CD14-positive monocyte (primary cell): ENCODE results near the gene HIVEP3. TPM values are rescaled to one million over a fixed set of nuclear protein-coding genes. Genes with fewer than 3 reads are reported as not detected.

Experiments used
- DNase-seq, 3 donors: peaks; one replicate each; pipeline ENCODE4 v3.0.0-alpha.2; 2011 to 2022
- H2AFZ ChIP-seq: 2 replicates; pipeline ENCODE4 v1.6.0; 2012; ENCODE audit warnings: mild to moderate bottlenecking, low read depth, low read length, inconsistent platforms; ENCODE audit not compliant: insufficient read depth, poor library complexity, severe bottlenecking
- H3K27ac ChIP-seq, 2 donors: 1 replicate in 1 of 2; 2 replicates in 1 of 2; pipeline ENCODE4 v1.5.1; 2012 to 2013; ENCODE audit warnings: low read length in 2 of 2, control low read depth in 1 of 2, inconsistent platforms in 1 of 2, low read depth in 1 of 2, mild to moderate bottlenecking in 1 of 2
- H3K27me3 ChIP-seq, 2 donors: one replicate each; pipeline versions ENCODE4 v1.6.0 to v1.6.1; 2011 to 2013; ENCODE audit warnings: low read length in 2 of 2; ENCODE audit not compliant: control insufficient read depth in 2 of 2, insufficient read depth in 2 of 2
- H3K36me3 ChIP-seq, 2 donors: replicated peaks in 1 of 2; 1 replicate in 1 of 2; 2 replicates in 1 of 2; pipeline versions ENCODE4 v1.5.1 to v1.6.1; 2012 to 2013; ENCODE audit warnings: low read length in 2 of 2, control low read depth in 1 of 2, inconsistent platforms in 1 of 2, mild to moderate bottlenecking in 1 of 2; ENCODE audit not compliant: insufficient read depth in 2 of 2, control insufficient read depth in 1 of 2
- H3K4me1 ChIP-seq, 2 donors: 1 replicate in 1 of 2; 2 replicates in 1 of 2; pipeline versions ENCODE4 v1.5.1 to v1.6.1; 2012 to 2013; ENCODE audit warnings: low read length in 2 of 2, control low read depth in 1 of 2, inconsistent platforms in 1 of 2, mild to moderate bottlenecking in 1 of 2, moderate library complexity in 1 of 2; ENCODE audit not compliant: insufficient read depth in 2 of 2, control insufficient read depth in 1 of 2
- H3K4me2 ChIP-seq: replicated peaks from 2 replicates; pipeline ENCODE3; 2012; ENCODE audit warnings: low read length, moderate library complexity, mild to moderate bottlenecking; ENCODE audit not compliant: poor library complexity, severe bottlenecking; ENCODE audit errors: extremely low read depth
- H3K4me3 ChIP-seq, 3 experiments: fragments of 200-600 bp in 1 of 3; sonication (generic) in 1 of 3; replicated peaks in 1 of 3; 1 replicate in 2 of 3; 2 replicates in 1 of 3; pipeline ENCODE4 v1.5.1; 2011 to 2013; ENCODE audit warnings: low read length in 3 of 3, mild to moderate bottlenecking in 3 of 3, control low read depth in 2 of 3, low read depth in 2 of 3, inconsistent platforms in 1 of 3, moderate library complexity in 1 of 3
- H3K79me2 ChIP-seq: 2 replicates; pipeline ENCODE4 v1.6.0; 2012; ENCODE audit warnings: mild to moderate bottlenecking, control low read depth, inconsistent platforms, low read length, moderate library complexity; ENCODE audit not compliant: insufficient read depth
- H3K9ac ChIP-seq: 2 replicates; pipeline ENCODE4 v1.6.0; 2017; ENCODE audit warnings: low read length, mild to moderate bottlenecking; ENCODE audit not compliant: insufficient read depth, poor library complexity, severe bottlenecking
- H3K9me3 ChIP-seq, 2 donors: replicated peaks in 1 of 2; 1 replicate in 1 of 2; 2 replicates in 1 of 2; pipeline versions ENCODE4 v1.5.1 to v1.6.1; 2012 to 2013; ENCODE audit warnings: low read length in 2 of 2, control low read depth in 1 of 2; ENCODE audit not compliant: control insufficient read depth in 1 of 2, insufficient read depth in 1 of 2
- H4K20me1 ChIP-seq: 2 replicates; pipeline ENCODE4 v1.6.0; 2012; ENCODE audit warnings: mild to moderate bottlenecking, low read length, control low read depth, moderate library complexity; ENCODE audit not compliant: insufficient read depth
- H3K27ac Mint-ChIP-seq, 7 donors: one replicate each; pipeline ENCODE4 v1.8.0; 2020; ENCODE audit warnings: mild to moderate bottlenecking in 7 of 7, mixed read lengths in 7 of 7, moderate library complexity in 6 of 7, inconsistent platforms in 2 of 7
- H3K27me3 Mint-ChIP-seq, 3 donors: one replicate each; pipeline ENCODE4 v1.8.0; 2021 to 2022; ENCODE audit warnings: low read depth in 3 of 3, mild to moderate bottlenecking in 3 of 3, mixed read lengths in 3 of 3, moderate library complexity in 3 of 3, inconsistent platforms in 1 of 3
- H3K36me3 Mint-ChIP-seq, 2 donors: one replicate each; pipeline ENCODE4 v1.8.0; 2020; ENCODE audit warnings: mixed read lengths in 2 of 2, inconsistent platforms in 1 of 2, mild to moderate bottlenecking in 1 of 2
- H3K4me1 Mint-ChIP-seq: one replicate; pipeline ENCODE4 v1.8.0; 2020; ENCODE audit warnings: mild to moderate bottlenecking, mixed read lengths
- H3K4me3 Mint-ChIP-seq, 2 donors: one replicate each; pipeline ENCODE4 v1.8.0; 2020; ENCODE audit warnings: mild to moderate bottlenecking in 2 of 2, mixed read lengths in 2 of 2, moderate library complexity in 1 of 2
- H3K9me3 Mint-ChIP-seq, 7 donors: one replicate each; pipeline ENCODE4 v1.8.0; 2020 to 2022; ENCODE audit warnings: mixed read lengths in 7 of 7, mild to moderate bottlenecking in 6 of 7, moderate library complexity in 6 of 7, inconsistent platforms in 2 of 7
- CTCF ChIP-seq: fragments of 200-600 bp; IDR thresholded peaks from one replicate; pipeline ENCODE4 v1.8.0; 2022; ENCODE audit warnings: antibody characterized with exemption, mild to moderate bottlenecking
- WGBS: methylation state at CpG from one replicate; pipeline ENCODE4 v1.1.5; 2013; ENCODE audit warnings: missing lambda C conversion rate; ENCODE audit not compliant: insufficient coverage; 5-methylcytosine and 5-hydroxymethylcytosine counted together
- intact Hi-C, 2 donors: fragments of 100-400 bp; cut with micrococcal nuclease; formaldehyde crosslinking; loops; one replicate each; pipeline versions ENCODE4 v1.15.0 to v1.15.1; 2023
- polyA plus RNA-seq, 3 donors: library from polyadenylated mRNA; depleted of rRNA in 1 of 3; unstranded in 2 of 3; stranded (reverse) in 1 of 3; fragments of 300-500 nt in 2 of 3; fragments of >200 nt in 1 of 3; fragmentation: Illumina TruSeq in 2 of 3; gene quantifications; 1 replicate in 2 of 3; 2 replicates in 1 of 3; pipeline ENCODE4 v1.2.3, GENCODE V29; 2012 to 2021

HIVEP3 gene
- polyA plus RNA-seq, 3 donors = 1.2 to 3.7 (median 1.8) TPM

DNA sequence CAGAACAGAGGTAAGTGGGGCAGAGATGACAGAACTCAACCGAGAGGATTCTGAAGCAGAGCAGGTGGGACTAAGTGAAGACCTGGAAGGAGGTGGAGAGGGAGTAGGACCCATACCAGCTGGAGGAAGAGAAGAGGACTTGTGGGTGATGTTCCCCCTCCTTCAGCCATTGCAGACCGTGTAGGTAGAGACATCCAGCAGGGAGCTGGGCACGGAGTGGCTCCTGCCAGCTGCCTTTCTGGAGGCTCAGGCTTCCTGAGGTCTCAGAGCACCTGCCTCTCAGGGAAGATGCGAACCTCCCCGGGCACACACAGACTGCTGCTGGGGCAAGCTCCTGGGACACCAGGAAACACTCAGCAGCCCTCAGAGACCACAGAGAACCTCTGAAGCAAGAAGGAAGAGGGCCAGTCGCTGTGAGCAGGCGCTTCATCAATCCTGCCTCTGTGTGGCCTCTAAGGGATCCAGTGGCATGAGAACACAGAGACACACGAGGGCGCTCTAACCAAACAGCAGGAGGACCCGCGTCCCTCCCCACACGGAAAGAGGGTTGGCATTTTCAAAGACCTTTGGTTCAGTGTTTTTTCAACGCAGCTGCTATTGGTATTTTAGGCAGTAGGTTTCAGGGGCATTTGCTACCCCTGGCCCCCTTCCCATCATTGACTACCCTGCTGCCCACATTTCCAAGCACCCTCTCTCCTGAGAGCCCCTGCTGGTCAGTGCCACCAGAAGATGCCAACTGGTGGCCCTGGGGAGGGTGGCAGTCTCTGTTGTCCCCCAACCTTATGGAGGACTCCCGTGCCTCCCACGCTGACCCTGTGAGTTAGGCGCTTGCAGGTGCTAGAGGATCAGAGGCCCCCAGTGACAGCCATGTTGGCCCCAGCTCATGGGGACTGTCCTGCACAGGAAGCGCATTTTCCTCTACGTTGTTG is 344.7 kb downstream of the HIVEP3 start:
- Mint-ChIP-seq H3K9me3 (peaks cover 0 to 2% (median 0%) of the 10 kb centered on the region in 7 donors), H3K27me3 (peaks cover 0 to 5% (median 3%) of the 10 kb centered on the region in 3 donors), H3K4me3 (no peak overlapping the region), H3K4me1 (peaks cover 12% of the 10 kb centered on the region), H3K36me3 (peaks cover 40 to 42% of the 10 kb centered on the region in 2 donors), H3K27ac (peak overlapping the region in 2 of 7 donors; percentile 18 to 29)
- H3K79me2 ChIP-seq = no peaks in the 10 kb centered on the region
- H3K9me3 ChIP-seq = no peaks in the 10 kb centered on the region
- H4K20me1 ChIP-seq = peaks cover 26% of the 10 kb centered on the region
- no peak overlapping the region for H2AFZ ChIP-seq
- H3K27me3 ChIP-seq = no peaks in the 10 kb centered on the region
- no peak overlapping the region for H3K27ac ChIP-seq
- no peak overlapping the region for H3K4me2 ChIP-seq
- H3K9ac ChIP-seq = no peak overlapping the region
- peaks cover 0 to 43% of the 10 kb centered on the region in 2 donors for H3K36me3 ChIP-seq
- peaks cover 4 to 10% of the 10 kb centered on the region in 2 donors for H3K4me1 ChIP-seq
- 42% methylated on average over 13 of the region's 18 CpGs for WGBS
- TF ChIP-seq CTCF = peak; percentile 87
- intact Hi-C loops = loop anchor here (2.0 to 10.0 kb wide), 4 partner anchors 151 to 601 kb away; no protein-coding TSS in a partner anchor
- no peak overlapping the region for H3K4me3 ChIP-seq
- DNase-seq = peak; percentile 65 to 73 (median 73)

DNA sequence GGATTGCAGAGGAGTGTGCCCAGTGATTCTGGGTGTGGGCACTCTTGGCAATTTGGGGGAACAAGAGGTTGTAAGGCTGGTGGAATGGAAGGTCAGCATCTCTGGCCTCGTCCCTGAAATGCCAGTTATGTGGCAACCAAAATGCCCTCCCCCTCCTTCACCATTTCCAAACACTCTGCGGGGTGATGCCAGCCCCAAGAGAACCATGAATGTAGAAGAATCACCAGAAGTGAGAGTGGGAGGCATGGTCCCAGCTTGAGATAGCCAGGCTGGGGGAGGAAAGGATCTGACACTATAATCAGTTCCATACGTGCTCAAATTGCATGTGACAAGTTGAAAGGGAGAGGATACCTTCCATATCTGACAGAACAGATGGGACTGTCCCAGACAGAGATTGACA is 345.5 kb downstream of the HIVEP3 start:
- H3K4me1 Mint-ChIP-seq = peaks cover 11% of the 10 kb centered on the region
- H3K27ac ChIP-seq = no peak overlapping the region
- no peak overlapping the region for H3K27ac Mint-ChIP-seq
- H4K20me1 ChIP-seq = peaks cover 31% of the 10 kb centered on the region
- H3K4me2 ChIP-seq = no peak overlapping the region
- peaks cover 0 to 43% of the 10 kb centered on the region in 2 donors for H3K36me3 ChIP-seq
- peaks cover 4 to 10% of the 10 kb centered on the region in 2 donors for H3K4me1 ChIP-seq
- intact Hi-C loops = loop anchor here (10.0 kb wide), 3 partner anchors 152 to 602 kb away; no protein-coding TSS in a partner anchor
- H3K9ac ChIP-seq = no peak overlapping the region
- no peak overlapping the region for H3K4me3 Mint-ChIP-seq
- H3K27me3 ChIP-seq = no peaks in the 10 kb centered on the region
- peaks cover 0 to 5% (median 3%) of the 10 kb centered on the region in 3 donors for H3K27me3 Mint-ChIP-seq
- no CpG with 5 or more reads among the region's 3 CpGs for WGBS
- no peak for DNase-seq
- H3K9me3 Mint-ChIP-seq = peaks cover 0 to 2% (median 0%) of the 10 kb centered on the region in 7 donors
- no peaks in the 10 kb centered on the region for H3K79me2 ChIP-seq
- H3K4me3 ChIP-seq = no peak overlapping the region
- TF ChIP-seq CTCF = no peak
- H3K9me3 ChIP-seq = no peaks in the 10 kb centered on the region
- H2AFZ ChIP-seq = no peak overlapping the region
- peaks cover 46 to 47% of the 10 kb centered on the region in 2 donors for H3K36me3 Mint-ChIP-seq
